Right forelimb (tissue), 1 donor: ENCODE data around the gene TTC21A.
A peak's percentile ranks its signal among the peaks of the same experiment; 100 is the strongest.

Experiments used
- DNase-seq: peaks from one replicate; pipeline ENCODE4 v3.0.0-alpha.2; 2018

Gene TTC21A

GRCh38 chr3:39181408-39182335, 74.2 kb downstream of the TTC21A start:
- peak; percentile 35 for DNase-seq

DNA sequence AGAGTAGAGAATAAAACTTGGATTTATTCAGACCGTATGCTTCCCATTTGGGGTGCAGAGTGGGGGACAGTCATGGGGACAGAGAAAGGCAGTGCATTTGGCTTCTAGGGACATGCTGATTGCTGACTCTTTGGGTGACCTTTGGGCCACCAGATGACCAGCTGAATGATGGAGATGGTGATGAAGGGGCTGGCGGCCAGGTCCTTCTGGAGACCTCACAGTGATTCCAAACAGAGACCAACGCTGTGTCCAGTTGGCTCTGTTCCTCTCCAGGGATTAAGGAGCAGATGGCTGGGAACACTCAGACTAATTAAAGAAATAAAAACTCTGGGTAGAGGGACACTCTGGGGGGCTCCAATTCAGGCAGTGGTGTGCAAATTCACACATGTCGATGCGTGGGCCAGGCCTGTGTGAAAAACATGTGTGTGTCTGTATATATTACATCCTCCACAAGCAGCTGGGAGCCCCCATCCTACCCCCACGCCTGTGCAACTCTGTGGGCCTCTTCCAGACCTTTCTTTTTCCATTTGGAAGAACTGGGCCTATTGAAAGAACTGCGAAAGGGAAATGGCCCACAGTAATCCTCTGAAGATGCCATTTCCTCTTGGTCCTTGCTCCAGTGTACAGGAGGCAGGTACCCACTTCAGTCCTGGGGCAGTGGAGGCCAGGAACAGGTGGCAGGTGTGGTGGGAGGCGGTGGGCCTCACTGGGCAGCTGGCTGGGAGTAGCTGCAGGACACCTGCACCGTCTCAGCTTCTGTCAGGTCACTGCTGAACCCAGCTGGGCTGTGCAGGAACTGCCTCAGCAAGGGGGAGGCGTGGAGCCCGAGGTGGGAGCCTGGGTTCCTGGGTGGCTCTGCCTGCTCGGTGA, 76.0 kb downstream of the TTC21A start:
- peak; percentile 50 for DNase-seq

- peak; percentile 25 for DNase-seq
These were observed 76.8 kb downstream of the TTC21A start for GRCh38 chr3:39184081-39184967.

DNA sequence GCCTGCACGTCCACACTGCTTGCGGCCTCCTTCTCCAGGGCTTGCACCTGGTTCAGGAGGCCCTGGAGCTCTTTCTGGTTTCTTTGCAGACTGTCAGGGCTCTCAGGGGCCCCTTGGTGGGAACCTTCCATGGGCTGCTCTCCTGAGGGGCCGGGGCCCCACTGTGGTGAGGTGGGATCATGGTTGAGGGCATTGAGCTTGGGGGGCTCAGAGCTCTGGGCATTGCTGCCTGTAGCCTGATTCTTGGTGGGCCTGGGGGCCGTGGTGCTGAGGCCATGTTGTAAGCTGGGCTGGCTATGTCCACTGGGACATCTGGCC, 77.4 kb downstream of the TTC21A start:
- DNase-seq = peak; percentile 30

DNA sequence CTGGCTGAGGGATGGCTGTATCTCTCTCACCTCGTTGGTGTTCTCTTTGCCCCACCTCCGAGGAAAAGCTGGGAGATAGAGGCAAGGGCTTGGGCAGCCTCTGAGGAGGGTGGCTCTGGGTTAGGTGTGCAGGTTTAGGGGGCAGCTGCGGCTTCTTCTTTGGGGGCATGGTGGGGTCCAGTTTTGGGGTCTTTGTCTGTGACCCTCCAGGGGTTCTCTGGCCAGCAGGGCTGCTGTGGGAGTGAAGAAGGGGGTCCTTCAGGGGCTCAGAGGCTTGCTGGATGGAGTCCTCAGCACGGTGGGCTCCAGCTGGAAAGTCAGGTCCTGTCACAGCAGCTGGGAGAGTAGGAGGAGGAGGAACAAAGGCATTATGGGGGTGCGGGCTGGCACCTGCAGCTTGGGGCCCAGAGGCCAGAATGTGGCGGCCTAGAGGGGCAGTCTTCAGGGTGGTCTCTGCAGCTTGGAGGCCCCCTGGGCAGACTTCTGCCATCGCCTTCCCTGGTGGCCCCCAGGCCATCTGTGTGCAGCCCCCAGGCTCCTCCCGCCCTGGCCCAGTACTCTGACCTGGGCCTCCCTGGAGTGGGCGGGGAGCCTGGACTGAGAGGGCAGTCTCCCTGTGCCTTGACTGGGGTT, 78.0 kb downstream of the TTC21A start:
- DNase-seq = no peak

- no peak for DNase-seq
These were observed 78.6 kb downstream of the TTC21A start for GRCh38 chr3:39185959-39186691.

- DNase-seq = no peak
These were observed 79.2 kb downstream of the TTC21A start for GRCh38 chr3:39186692-39187151.

DNA sequence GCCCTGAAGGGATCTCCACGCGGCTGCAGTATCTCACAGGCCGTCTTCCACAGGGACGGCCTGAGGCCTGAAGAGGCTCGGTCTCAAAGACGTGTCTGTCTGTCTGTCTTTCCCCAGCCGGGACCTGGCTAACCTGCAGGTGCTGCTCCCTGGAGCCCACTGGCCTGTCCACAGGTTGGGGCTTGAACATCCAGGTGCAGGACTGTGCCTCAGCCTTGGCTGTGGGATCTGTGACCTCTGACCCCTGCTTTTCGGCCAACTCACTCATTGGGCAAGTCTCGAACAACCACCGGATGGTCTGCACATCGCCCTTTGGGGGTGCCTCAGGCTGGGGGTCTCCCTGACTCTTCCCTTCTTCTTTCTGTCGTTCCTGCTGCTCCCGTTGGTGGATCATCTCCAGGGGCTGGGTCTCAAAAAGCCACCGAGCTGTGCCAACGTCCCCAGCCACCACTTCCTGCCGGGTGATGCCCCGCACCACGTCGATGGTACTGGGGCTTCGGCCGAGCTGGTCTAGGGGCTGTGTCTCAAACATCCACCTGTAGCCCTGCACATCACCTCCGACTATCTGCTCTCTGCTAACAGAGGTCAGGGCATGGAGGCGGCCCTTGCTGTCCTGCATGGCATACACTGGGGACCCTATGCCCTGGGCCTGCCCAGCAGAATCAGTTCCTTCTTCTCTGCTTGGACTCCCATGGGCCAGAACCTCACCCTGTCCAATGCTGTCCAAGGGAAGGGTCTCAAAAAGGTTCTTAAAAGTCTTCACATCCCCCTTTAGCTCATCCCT, 80.1 kb downstream of the TTC21A start:
- no peak for DNase-seq
